DND-41 (cell line): ENCODE measurements around the gene PRKCA.

Experiments used
- EZH2 ChIP-seq: IDR thresholded peaks from 3 replicates; pipeline ENCODE4 v1.6.1; 2012; ENCODE audit warnings: borderline replicate concordance, low read depth, mild to moderate bottlenecking, moderate library complexity, low read length, inconsistent platforms; ENCODE audit not compliant: severe bottlenecking
- TF ChIP-seq, protein P1 (sequence below): IDR thresholded peaks from 2 replicates; pipeline ENCODE4 v1.5.1; 2012; ENCODE audit warnings: borderline replicate concordance, low read length, moderate library complexity, mild to moderate bottlenecking; ENCODE audit not compliant: poor library complexity, severe bottlenecking; ENCODE audit errors: extremely low read depth

GRCh38 chr17:66365903-66366302 is 63.5 kb downstream of the PRKCA start:
- TF ChIP-seq, protein P1, sequence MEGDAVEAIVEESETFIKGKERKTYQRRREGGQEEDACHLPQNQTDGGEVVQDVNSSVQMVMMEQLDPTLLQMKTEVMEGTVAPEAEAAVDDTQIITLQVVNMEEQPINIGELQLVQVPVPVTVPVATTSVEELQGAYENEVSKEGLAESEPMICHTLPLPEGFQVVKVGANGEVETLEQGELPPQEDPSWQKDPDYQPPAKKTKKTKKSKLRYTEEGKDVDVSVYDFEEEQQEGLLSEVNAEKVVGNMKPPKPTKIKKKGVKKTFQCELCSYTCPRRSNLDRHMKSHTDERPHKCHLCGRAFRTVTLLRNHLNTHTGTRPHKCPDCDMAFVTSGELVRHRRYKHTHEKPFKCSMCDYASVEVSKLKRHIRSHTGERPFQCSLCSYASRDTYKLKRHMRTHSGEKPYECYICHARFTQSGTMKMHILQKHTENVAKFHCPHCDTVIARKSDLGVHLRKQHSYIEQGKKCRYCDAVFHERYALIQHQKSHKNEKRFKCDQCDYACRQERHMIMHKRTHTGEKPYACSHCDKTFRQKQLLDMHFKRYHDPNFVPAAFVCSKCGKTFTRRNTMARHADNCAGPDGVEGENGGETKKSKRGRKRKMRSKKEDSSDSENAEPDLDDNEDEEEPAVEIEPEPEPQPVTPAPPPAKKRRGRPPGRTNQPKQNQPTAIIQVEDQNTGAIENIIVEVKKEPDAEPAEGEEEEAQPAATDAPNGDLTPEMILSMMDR, result no peak
- TF ChIP-seq EZH2, result no peak
